Activated naive CD4-positive, alpha-beta T cell treated with anti-CD3 and anti-CD28 coated beads, Interleukin-2, amount 50 U/mL, for 16 hours (primary cell): ENCODE data around the gene CHD5.

Experiments
- DNase-seq: peaks from one replicate; pipeline ENCODE4 v3.0.0-alpha.2; 2020

Gene CHD5

DNA sequence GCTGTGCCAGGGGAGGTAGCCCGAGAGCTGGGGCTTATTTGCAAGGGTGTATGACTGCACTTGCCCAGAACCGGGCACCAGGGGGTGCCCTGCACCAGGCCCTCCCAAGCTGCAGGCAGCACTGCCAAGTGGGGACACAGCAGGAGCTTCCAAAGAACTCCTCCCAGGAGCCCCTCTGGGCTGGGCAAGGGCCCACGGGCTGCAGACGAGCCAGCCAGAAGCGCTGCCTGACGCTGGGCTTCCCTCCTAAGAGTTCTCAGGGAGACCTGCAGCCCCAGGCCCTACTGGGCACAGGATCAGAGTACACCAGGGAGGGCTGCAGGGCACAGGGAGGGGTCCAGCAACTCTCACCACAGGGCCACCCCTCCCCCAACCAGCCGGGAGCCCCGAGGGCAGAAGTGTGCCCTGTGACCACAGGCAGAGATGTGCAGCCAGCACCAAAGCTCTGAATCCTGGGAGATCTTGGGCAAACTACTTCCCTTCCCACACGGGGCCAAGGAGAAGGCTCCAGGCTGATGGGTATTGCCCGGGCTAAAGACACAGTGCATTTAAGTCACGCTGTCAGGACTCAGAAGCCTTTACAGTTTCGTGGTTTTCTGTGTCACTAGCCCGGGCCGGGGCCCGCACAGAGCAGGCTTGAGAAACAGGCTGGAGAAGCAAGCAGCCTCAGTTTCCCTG is 71.0 kb downstream of the CHD5 start:
- no peak for DNase-seq

DNA sequence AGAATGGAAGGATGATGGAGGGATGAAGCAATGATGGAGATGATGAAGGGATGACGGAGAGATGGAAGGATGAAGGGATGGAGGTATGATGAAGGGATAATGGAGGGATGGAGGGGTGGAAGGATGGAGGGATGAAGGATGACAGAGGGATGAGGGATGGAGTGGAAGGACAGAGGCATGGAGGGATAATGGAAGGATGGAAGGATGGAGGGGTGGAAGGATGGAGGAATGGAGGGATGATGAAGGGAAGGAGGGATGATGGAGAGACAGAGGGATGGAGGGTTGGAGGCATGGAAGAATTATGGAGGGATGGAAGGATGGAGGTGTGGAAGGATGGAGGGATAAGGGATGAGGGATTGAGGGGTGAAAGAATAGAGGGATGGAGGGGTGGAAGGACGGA is 71.6 kb downstream of the CHD5 start:
- DNase-seq: no peak

GRCh38 chr1:6107409-6108356 is 72.4 kb downstream of the CHD5 start:
- DNase-seq: no peak

GRCh38 chr1:6106977-6107376 is 73.1 kb downstream of the CHD5 start:
- DNase-seq: no peak

GRCh38 chr1:6106321-6106731 is 73.8 kb downstream of the CHD5 start:
- peak; percentile 8 for DNase-seq

- no peak for DNase-seq
Observed at GRCh38 chr1:6105763-6106162, 74.4 kb downstream of the CHD5 start.

GRCh38 chr1:6105218-6105679 is 74.9 kb downstream of the CHD5 start:
- DNase-seq: no peak

- peak; percentile 9 for DNase-seq
Observed at GRCh38 chr1:6104631-6105030, 75.5 kb downstream of the CHD5 start.

DNA sequence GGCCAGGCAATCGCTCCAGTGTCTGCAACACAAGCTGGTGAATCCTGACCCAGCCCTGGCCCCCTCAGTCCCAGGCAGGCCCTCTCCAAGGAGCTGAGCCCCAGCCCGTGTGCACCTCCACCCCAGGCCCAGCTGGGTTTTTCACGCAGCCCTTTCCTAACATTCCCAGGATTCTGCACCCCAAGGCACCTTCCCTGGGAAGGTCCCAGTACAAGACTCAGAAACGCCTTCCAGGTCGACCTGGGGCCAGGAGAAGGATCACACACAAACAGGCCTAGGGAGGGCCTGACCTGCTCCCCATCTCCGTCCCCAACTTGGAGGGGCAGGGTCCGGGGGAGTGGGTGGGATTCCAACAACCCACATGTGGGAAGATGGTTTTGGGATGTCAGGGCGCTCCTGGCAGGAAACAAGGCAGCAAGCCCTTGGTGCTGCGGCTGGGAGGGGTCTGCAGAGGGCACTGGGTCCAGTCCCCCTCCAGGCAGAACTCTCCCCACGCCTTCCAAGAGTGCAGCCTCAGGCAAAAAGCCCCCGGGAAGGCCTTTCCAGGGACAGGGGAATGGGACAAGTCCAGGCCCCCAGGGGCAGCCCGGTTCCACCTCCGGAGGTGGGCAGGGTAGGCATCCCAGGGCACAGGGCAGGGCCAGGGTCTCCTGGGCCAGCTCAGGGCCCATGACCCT is 76.1 kb downstream of the CHD5 start:
- DNase-seq: no peak

DNA sequence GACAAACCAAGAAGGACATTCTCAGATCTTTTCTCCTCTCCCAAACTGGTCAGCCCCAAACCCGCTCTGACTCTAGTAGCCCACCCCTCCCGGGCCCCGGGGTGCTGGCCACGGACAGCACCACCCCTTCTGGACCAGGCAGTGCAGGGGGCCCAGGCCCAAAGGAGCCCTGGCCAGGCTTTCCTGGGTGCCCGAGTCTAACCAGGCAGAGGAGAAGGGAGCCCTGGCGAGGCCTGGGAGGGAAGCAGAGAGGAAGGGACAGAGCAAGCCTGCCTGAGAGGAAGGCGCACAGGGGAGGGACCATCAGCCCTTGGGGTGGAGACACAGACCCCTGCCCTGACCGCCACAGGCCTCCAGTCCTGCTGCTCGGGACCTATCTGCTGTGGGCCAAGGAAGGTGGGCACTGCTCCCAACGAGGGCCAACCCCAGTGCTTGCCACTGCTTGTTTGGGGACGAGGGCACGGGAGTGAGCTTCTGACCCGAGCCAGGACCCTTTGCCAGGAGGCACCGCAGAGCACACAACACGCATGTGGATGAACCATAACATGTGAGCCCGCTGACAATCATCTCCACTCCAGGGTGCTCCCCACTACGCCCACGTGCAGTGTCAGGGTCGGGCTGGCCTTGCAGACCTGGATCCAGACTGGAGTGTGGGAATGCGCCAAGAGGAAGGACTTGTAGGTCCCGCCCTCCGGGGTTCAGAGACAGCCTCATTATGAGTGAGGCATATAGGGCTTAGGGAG is 76.8 kb downstream of the CHD5 start:
- DNase-seq: no peak

DNA sequence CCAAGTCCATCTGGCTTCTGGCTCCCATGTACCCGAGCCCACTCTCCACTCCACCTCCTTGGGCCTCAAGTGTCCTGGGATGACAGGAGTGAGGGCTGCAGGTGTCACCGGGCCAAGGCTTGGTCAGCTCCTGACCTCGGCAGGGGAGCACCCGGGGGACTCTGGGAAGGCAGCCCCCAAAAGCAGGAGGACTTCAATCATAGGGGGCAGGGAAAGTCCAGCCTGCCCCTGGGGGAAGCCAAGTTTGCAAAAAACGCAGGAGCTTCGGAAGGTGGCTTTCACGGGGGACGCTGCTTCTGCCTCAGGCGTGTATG is 77.6 kb downstream of the CHD5 start:
- no peak for DNase-seq

DNA sequence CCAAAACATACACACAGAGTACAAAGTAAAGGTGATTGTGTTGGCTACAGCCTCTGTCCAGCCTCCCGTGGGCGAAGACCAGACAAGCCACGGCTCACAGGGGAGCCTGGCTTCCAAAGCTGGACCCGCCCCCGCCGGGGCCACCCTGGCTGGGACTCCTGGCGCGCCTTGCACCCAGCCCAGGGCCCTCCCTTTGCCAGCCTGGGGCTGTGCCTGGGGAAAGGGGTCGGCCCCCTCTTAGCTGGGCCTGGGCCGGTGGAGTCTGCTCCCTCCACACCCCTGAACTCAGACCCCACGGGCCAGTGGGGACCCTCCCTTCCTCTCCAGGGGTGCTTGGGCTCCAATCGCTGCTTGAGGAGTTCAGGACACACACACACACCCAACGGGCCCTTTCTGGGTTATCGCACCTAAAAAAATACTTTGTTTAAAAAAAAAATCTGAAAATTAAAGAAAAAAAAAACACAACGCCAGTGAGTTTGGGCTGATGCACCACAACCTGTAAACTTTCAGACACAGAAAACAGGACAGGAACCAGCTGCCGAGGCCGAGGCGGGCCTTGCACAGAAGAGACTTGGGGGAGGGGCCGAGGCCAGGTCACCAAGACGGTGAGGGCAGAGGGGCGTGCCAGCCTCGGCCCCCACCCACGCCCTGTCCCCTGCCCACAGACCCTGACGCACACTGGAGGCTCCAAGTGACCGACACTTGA is 78.1 kb downstream of the CHD5 start:
- peak; percentile 12 for DNase-seq

DNA sequence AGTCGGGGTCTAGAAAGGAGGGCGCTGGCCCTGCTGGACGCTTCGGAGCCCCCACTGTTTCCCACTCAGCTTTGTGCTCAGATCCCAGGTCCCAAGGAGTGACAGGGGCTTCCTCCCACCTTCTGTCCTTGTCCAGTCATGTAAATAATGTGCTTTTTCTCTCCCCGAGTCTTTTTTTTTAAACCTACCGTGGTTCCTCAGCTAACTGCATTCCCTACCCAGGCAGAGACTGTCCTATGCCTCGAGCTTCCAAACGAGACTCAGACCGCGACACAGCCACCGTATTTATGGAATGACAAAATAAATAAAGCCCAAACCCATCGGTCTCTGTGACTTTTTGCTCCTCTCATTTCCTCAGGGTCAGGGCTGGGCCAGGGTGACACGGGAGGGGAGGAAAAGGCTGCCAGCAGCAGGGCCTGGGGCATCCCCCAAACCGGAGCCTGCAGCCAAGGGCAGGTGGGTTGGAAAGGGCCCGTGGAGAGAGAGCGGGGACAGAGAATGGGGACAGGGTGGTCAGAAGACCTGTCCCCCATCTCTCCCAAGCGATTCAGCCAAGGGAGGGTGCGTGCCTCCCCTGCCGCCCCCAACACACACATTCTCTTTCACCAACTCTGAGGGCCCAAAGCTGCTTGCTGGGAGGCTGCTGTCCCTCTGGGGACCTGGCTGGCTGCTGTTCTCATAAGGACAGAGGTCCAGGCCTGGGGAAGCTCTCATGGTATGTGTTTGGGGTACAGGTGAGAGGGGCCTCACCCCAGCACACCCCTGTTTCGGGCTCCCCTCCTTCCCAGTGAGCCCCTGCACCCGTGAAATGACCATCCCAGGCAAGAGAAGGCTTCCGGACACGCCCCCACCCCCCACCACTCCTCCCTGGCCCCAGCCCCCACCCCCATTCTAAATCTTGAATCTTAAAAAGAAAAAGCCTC is 79.0 kb downstream of the CHD5 start:
- DNase-seq: no peak

- no peak for DNase-seq
Observed at GRCh38 chr1:6099787-6100765, 80.0 kb downstream of the CHD5 start.

GRCh38 chr1:6099297-6099696 is 80.8 kb downstream of the CHD5 start:
- DNase-seq: no peak

DNA sequence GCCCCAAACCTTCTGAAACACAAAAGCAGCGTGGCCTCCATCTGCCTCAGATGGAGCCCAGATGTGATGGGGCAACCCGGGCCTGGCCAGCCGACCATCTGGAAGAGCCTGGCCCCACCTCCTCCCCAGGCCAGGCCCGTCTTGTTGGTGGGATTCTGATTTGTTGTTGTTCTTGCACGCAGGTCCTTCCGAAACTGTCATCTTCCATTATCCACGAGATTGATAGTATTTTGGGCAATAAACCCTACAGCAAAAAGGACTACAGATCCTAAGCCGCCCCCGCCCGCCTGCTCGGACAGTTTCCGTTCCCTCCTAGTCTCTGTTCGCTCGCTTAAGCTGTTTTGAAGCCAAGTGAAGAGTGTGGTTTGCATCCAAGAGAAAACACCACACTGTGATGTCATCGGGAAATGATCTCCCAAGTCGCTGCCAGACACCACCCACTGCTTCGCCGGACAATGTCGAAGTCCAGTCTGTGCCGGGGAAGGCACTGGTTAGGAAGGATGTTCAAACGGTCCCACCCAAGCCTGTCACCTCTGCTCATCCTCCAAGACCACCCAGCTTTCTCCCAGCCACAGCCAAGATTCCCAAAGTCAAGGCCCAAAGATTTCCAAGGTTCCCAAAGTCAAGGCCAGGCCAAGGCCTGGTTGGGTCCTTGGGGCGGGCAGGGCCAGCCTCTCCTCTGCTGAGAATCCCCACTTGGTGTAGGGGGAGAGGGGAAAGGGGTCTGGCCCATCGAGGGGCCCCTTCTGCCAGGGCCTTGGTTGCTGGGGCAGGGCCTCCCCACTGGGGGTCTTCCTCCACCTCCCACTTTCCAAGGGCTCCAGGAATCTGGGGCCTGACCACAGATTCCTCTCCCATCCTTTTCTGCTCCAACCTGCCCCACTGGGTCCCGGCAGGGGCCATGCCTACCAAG is 81.6 kb downstream of the CHD5 start:
- DNase-seq: no peak

- no peak for DNase-seq
Observed at GRCh38 chr1:6097824-6098223, 82.3 kb downstream of the CHD5 start.

DNA sequence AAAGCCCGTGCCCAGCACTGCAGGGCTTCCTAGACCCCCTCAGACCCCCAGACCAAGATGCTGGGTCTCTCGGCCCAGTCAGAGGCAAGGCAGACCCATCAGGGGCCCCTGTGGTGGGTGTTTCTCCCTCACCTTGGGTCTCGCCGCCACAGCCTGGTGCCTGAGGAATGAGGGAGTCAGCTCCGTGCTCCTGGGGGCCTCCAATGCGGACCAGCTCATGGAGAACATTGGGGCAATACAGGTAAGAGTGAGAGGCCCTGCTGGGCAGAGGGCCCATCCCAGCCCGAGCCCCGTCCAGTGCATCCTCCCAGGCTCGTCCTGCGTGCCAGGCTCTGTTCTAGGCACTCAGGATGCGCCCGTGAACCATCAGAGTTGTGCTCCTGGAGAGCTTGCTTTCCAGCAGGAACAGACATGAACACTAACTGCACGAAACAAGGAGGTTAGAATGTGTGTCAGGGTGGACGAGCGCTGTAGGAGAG is 83.0 kb downstream of the CHD5 start:
- no peak for DNase-seq
